Measurements from ENCODE around the gene ESR2. TPM values are rescaled to one million over a fixed set of nuclear protein-coding genes. Genes with fewer than 3 reads are reported as not detected.

Gene ESR2
- polyA plus RNA-seq, 1 of the 3 experiments (the other 2 are of a cell fraction), result 0.03 TPM

DNA sequence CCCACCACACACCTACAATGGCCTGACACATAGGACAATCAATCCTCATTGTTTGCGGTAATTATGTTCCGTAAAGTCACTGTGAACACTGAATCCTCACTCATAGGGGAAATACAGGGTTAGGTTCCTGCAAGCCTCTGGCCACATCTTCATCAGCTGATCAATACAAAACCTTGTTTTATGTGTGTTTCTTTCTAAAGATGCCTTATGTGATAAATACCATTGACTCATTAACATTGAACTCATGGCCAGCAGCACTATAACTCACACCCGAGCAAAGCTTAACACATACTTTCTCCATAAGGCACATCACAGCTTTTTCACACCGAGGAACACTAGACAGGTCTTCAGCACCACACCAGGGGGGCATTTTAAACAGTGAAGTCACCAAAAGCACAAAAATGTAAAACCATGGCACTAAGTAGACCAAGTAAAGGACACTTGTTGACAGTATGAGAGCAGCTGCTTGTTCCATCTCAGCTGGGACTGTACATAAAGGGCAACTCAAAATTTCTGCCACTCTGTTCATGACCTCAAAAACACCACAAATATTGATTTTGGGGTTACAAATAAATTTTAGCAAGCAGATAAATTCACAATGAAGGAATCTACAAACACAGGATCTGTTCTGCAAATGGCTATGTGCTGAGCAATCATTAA lies 60.5 kb downstream of the ESR2 start:
- no peak overlapping the region for H3K4me2 ChIP-seq
- 92% methylated on average over 4 of the region's 4 CpGs for WGBS (ENCODE audit: low lambda C conversion rate)
- no peaks in the 10 kb centered on the region for H4K20me1 ChIP-seq (ENCODE audit: insufficient read depth)
- no peak for DNase-seq
- H2AFZ ChIP-seq (ENCODE audit: low read depth), result no peak overlapping the region
- TF ChIP-seq TEAD4 (IDR thresholded peaks at IDR 0.05; ENCODE audit: borderline replicate concordance, insufficient read depth) (no peak), CHD2 (IDR thresholded peaks at IDR 0.05; ENCODE audit: low read length, partially characterized antibody) (no peak), YY1 (IDR thresholded peaks at IDR 0.05; ENCODE audit: low read depth) (no peak), POLR2AphosphoS5 (IDR thresholded peaks at IDR 0.05; ENCODE audit: low read depth, low read length) (no peak), SIN3A (IDR thresholded peaks at IDR 0.05; ENCODE audit: borderline replicate concordance, low read depth, low read length) (no peak), EZH2phosphoT487 (IDR thresholded peaks at IDR 0.05; ENCODE audit: borderline replicate concordance, low read depth) (no peak), NRF1 (IDR thresholded peaks at IDR 0.05; ENCODE audit: low read depth, low read length) (no peak), GATA2 (CRISPR knock-in tag; IDR thresholded peaks at IDR 0.05) (no peak), RCOR1 (IDR thresholded peaks at IDR 0.05; ENCODE audit: low read length) (no peak), RXRA (IDR thresholded peaks at IDR 0.05; ENCODE audit: borderline replicate concordance, low read depth) (no peak), NFIC (IDR thresholded peaks at IDR 0.05; ENCODE audit: borderline replicate concordance) (no peak), EP300 (IDR thresholded peaks at IDR 0.05; ENCODE audit: borderline replicate concordance in 1 of 2, low read depth in 1 of 2, low read length in 1 of 2) (no peak), JUND (IDR thresholded peaks at IDR 0.05) (no peak), MXI1 (IDR thresholded peaks at IDR 0.05; ENCODE audit: low read depth, low read length) (no peak), GABPA (IDR thresholded peaks at IDR 0.05; ENCODE audit: low read depth) (no peak), FOXJ3 (CRISPR knock-in tag; IDR thresholded peaks at IDR 0.05) (no peak), REST (IDR thresholded peaks at IDR 0.05; ENCODE audit: low read depth, low read length) (no peak)
- TF ChIP-seq, protein P1, sequence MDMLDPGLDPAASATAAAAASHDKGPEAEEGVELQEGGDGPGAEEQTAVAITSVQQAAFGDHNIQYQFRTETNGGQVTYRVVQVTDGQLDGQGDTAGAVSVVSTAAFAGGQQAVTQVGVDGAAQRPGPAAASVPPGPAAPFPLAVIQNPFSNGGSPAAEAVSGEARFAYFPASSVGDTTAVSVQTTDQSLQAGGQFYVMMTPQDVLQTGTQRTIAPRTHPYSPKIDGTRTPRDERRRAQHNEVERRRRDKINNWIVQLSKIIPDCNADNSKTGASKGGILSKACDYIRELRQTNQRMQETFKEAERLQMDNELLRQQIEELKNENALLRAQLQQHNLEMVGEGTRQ (IDR thresholded peaks at IDR 0.05; ENCODE audit: borderline replicate concordance, low read depth, low read length), result no peak
- TF ChIP-seq, protein P2, sequence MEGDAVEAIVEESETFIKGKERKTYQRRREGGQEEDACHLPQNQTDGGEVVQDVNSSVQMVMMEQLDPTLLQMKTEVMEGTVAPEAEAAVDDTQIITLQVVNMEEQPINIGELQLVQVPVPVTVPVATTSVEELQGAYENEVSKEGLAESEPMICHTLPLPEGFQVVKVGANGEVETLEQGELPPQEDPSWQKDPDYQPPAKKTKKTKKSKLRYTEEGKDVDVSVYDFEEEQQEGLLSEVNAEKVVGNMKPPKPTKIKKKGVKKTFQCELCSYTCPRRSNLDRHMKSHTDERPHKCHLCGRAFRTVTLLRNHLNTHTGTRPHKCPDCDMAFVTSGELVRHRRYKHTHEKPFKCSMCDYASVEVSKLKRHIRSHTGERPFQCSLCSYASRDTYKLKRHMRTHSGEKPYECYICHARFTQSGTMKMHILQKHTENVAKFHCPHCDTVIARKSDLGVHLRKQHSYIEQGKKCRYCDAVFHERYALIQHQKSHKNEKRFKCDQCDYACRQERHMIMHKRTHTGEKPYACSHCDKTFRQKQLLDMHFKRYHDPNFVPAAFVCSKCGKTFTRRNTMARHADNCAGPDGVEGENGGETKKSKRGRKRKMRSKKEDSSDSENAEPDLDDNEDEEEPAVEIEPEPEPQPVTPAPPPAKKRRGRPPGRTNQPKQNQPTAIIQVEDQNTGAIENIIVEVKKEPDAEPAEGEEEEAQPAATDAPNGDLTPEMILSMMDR (IDR thresholded peaks at IDR 0.05), result no peak
- H3K36me3 ChIP-seq (replicated peaks in 1 of 2; ENCODE audit: control insufficient read depth in 1 of 2, insufficient read depth in 2 of 2, low read length in 1 of 2), result peaks cover 0 to 3% of the 10 kb centered on the region in 2 experiments
- H3K9ac ChIP-seq, result no peak overlapping the region
- H3K4me1 ChIP-seq (ENCODE audit: control insufficient read depth in 1 of 2, insufficient read depth in 2 of 2, low read depth in 1 of 2, low read length in 1 of 2), result peaks cover 9 to 17% of the 10 kb centered on the region in 2 experiments; a peak in 2 of 4 replicates
- ChIA-PET POLR2A (no interaction called here), CTCF (interaction anchor here (0.8 to 1.3 kb wide), 2 partner anchors 37 to 60 kb away, joined by 3 to 5 read pairs; partner anchors contain the start of gene ESR2)
- no peaks in the 10 kb centered on the region for H3F3A ChIP-seq (replicated peaks; ENCODE audit: insufficient read depth)
- H3K9me2 ChIP-seq, result no peaks in the 10 kb centered on the region
- H3K79me2 ChIP-seq (ENCODE audit: insufficient read depth), result no peaks in the 10 kb centered on the region
- H3K27ac ChIP-seq (ENCODE audit: low read depth in 2 of 2, low read length in 1 of 2), result no peak overlapping the region
- H3K9me3 ChIP-seq, result no peaks in the 10 kb centered on the region
- no peak overlapping the region for H3K4me3 ChIP-seq (ENCODE audit: low read depth in 2 of 2, low read length in 1 of 2)
- no peaks in the 10 kb centered on the region for H3K27me3 ChIP-seq (ENCODE audit: insufficient read depth)

Data from SK-N-SH (cell line).